ENCODE data around the gene GMPR.

The GMPR gene

DNA sequence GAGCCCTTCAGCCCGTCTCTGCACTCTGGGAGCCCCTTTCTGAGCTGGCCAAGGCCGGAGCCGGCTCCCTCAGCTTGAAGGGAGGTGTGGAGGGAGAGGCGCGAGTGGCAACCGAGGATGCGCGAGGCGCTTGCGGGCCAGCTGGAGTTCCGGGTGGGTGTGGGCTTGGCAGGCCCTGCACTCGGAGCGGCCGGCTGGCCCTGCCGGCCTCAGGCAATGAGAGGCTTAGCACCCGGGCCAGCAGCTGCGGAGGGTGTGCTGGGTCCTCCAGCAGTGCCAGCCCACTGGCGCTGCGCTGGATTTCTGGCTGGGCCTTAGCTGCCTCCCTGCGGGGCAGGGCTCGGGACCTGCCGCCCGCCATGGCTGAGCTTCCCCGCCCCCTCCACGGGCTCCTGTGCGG lies 49.8 kb downstream of the GMPR start:
- no peak for TF ChIP-seq CTCF (IDR thresholded peaks at IDR 0.05; ENCODE audit: control insufficient read depth, insufficient read depth, low read depth, low read length, missing control alignments)
- H3K4me3 ChIP-seq (ENCODE audit: control insufficient read depth, low read depth, low read length) = no peak overlapping the region
- DNase-seq (ENCODE audit: low read depth) = no peak

DNA sequence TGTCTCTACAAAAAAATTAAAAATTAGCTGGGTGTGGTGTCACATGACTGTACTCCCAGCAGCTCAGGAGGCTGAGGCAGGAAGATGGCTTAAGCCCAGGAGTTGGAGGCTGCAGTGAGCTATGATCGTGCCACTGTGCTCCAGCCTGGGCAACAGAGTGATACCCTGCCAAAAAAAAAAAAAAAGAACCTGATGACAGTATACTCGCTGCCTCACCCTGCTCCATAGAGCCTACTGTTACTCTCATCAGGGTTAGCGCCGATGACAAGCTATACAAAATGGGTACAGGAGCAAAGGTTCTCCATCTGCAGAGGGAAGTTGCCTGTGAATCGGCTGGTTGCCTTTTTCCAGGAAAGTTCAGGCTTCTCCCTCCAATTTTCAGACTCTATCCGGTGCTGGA lies 53.4 kb downstream of the GMPR start:
- TF ChIP-seq CTCF (IDR thresholded peaks at IDR 0.05; ENCODE audit: control insufficient read depth, insufficient read depth, low read depth, low read length, missing control alignments) = no peak
- no peak for DNase-seq (ENCODE audit: low read depth)
- no peak overlapping the region for H3K4me3 ChIP-seq (ENCODE audit: control insufficient read depth, low read depth, low read length)

GRCh38 chr6:16292432-16292831 lies 54.0 kb downstream of the GMPR start:
- no peak overlapping the region for H3K4me3 ChIP-seq (ENCODE audit: control insufficient read depth, low read depth, low read length)
- TF ChIP-seq CTCF (IDR thresholded peaks at IDR 0.05; ENCODE audit: control insufficient read depth, insufficient read depth, low read depth, low read length, missing control alignments) = no peak
- no peak for DNase-seq (ENCODE audit: low read depth)

DNA sequence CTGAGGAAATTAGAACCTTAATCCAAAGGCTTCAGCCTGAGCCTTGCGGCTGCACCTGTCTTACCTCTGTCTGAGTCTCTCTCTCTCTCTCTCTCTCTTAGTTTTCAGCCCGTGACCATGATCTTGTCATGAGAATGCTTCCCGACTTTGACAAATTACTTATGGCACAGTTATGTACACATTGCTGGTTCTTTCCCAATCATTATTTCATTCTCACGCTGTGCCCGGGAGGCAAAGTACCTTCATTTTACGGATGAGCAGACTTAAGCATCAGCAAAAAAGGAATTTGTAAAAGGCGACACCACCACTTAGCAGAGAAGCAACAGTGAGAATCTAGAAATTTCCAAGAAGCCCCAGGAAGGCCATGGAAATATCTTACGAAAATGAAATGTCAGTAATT lies 54.6 kb downstream of the GMPR start:
- no peak for TF ChIP-seq CTCF (IDR thresholded peaks at IDR 0.05; ENCODE audit: control insufficient read depth, insufficient read depth, low read depth, low read length, missing control alignments)
- H3K4me3 ChIP-seq (ENCODE audit: control insufficient read depth, low read depth, low read length) = no peak overlapping the region
- no peak for DNase-seq (ENCODE audit: low read depth)

GRCh38 chr6:16294371-16294770 lies 56.0 kb downstream of the GMPR start:
- no peak for DNase-seq (ENCODE audit: low read depth)
- TF ChIP-seq CTCF (IDR thresholded peaks at IDR 0.05; ENCODE audit: control insufficient read depth, insufficient read depth, low read depth, low read length, missing control alignments) = no peak

DNA sequence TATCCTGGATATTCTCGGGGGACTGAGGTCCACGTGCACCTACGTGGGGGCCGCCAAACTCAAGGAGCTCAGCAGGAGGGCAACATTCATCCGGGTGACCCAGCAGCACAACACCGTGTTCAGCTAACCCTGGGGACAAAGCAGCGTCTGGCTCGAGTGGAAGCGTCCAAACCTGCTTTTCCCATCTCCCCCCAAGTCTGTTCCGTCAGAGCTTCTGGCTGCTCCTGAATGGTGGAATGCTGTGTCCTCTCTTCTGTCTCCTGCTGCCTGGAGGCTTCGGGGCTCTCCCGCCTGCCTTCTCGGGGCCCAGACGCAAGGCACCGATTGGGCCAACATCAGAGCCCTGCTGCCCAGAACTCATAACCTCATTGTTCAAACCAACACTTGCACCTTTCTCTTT lies 56.7 kb downstream of the GMPR start:
- no peak for DNase-seq (ENCODE audit: low read depth)

More at GRCh38 chr6:16294371-16294770, 56.0 kb downstream of the GMPR start:
- H3K4me3 ChIP-seq (ENCODE audit: control insufficient read depth, low read depth, low read length) = no peak overlapping the region

More for the DNA sequence above, 56.7 kb downstream of the GMPR start:
- no peak for TF ChIP-seq CTCF (IDR thresholded peaks at IDR 0.05; ENCODE audit: control insufficient read depth, insufficient read depth, low read depth, low read length, missing control alignments)
- no peak overlapping the region for H3K4me3 ChIP-seq (ENCODE audit: control insufficient read depth, low read depth, low read length)
